SK-N-SH (cell line): Measurements from ENCODE around the gene ABCC4. TPM values are rescaled to one million over a fixed set of nuclear protein-coding genes. Genes with fewer than 3 reads are reported as not detected.

Experiments
- CTCF ChIA-PET: fragments of 300-600, 350-600 bp; formaldehyde crosslinking; extraction: SDS; loops from one replicate; lab custom pipeline; 2021; lab: Yijun Ruan, JAX
- POLR2A ChIA-PET: fragments of 350-600 bp; sonication (Branson Sonifier 250); formaldehyde crosslinking; extraction: SDS; loops from one replicate; lab custom pipeline; 2020; ENCODE audit warnings: antibody characterized with exemption, inconsistent platforms; lab: Yijun Ruan, JAX
- DNase-seq: peaks from one replicate; pipeline ENCODE4 v3.0.0; 2012
- H2AFZ ChIP-seq: fragments of 200-600 bp; sonication (generic); 2 replicates; pipeline ENCODE4 v1.8.1; 2016; ENCODE audit warnings: antibody characterized with exemption, mild to moderate bottlenecking, low read depth
- H3F3A ChIP-seq: fragments of 200-600 bp; sonication (generic); replicated peaks from 2 replicates; pipeline ENCODE3; 2016; ENCODE audit warnings: antibody characterized with exemption, mild to moderate bottlenecking; ENCODE audit not compliant: insufficient read depth
- H3K27ac ChIP-seq, 2 experiments: fragments of 200-500 bp in 1 of 2; fragments of 200-600 bp in 1 of 2; sonication (Bioruptor generic) in 1 of 2; sonication (generic), shearing (Covaris generic) in 1 of 2; 2 replicates each; pipeline versions ENCODE4 v1.5.1 to v1.6.1; 2014 to 2016; ENCODE audit warnings: low read depth in 2 of 2, inconsistent platforms in 1 of 2, low read length in 1 of 2, mild to moderate bottlenecking in 1 of 2, mixed read lengths in 1 of 2
- H3K27me3 ChIP-seq: fragments of 200-600 bp; sonication (generic), shearing (Covaris generic); 2 replicates; pipeline ENCODE4 v1.6.1; 2016; ENCODE audit warnings: mixed run types; ENCODE audit not compliant: insufficient read depth
- H3K36me3 ChIP-seq, 2 experiments: fragments of 200-500 bp in 1 of 2; fragments of 200-600 bp in 1 of 2; sonication (Bioruptor generic) in 1 of 2; sonication (generic) in 1 of 2; replicated peaks in 1 of 2; 2 replicates each; pipeline versions ENCODE3 to v1.5.1; 2014 to 2016; ENCODE audit warnings: low read length in 1 of 2, mild to moderate bottlenecking in 1 of 2; ENCODE audit not compliant: insufficient read depth in 2 of 2, control insufficient read depth in 1 of 2
- H3K4me1 ChIP-seq, 2 experiments: fragments of 200-500 bp in 1 of 2; fragments of 200-600 bp in 1 of 2; sonication (Bioruptor generic) in 1 of 2; sonication (generic), shearing (Covaris generic) in 1 of 2; 2 replicates each; pipeline versions ENCODE4 v1.5.1 to v1.6.1; 2014 to 2016; ENCODE audit warnings: low read depth in 1 of 2, low read length in 1 of 2, mixed run types in 1 of 2; ENCODE audit not compliant: insufficient read depth in 2 of 2, control insufficient read depth in 1 of 2
- H3K4me2 ChIP-seq: fragments of 200-600 bp; sonication (generic), shearing (Covaris generic); 2 replicates; pipeline ENCODE4 v1.6.1; 2017; ENCODE audit warnings: mixed run types
- H3K4me3 ChIP-seq, 2 experiments: fragments of 200-500 bp in 1 of 2; fragments of 200-600 bp in 1 of 2; sonication (Bioruptor generic) in 1 of 2; sonication (generic), shearing (Covaris generic) in 1 of 2; 2 replicates each; pipeline versions ENCODE4 v1.5.1 to v1.8.1; 2014 to 2016; ENCODE audit warnings: low read depth in 2 of 2, inconsistent platforms in 1 of 2, low read length in 1 of 2, mild to moderate bottlenecking in 1 of 2, mixed read lengths in 1 of 2, moderate library complexity in 1 of 2
- H3K79me2 ChIP-seq: fragments of 200-600 bp; sonication (generic); 2 replicates; pipeline ENCODE4 v1.8.1; 2017; ENCODE audit warnings: mild to moderate bottlenecking; ENCODE audit not compliant: insufficient read depth
- H3K9ac ChIP-seq: fragments of 200-600 bp; sonication (generic); 2 replicates; pipeline ENCODE4 v1.6.1; 2017; ENCODE audit warnings: mixed run types
- H3K9me2 ChIP-seq: fragments of 200-600 bp; sonication (generic); 2 replicates; pipeline ENCODE4 v1.6.1; 2017; ENCODE audit warnings: mixed run types
- H3K9me3 ChIP-seq: fragments of 200-600 bp; sonication (generic); 2 replicates; pipeline ENCODE4 v1.6.1; 2017; ENCODE audit warnings: mixed run types, mild to moderate bottlenecking, moderate library complexity
- H4K20me1 ChIP-seq: fragments of 200-600 bp; sonication (generic); 2 replicates; pipeline ENCODE4 v1.6.1; 2017; ENCODE audit warnings: mild to moderate bottlenecking, mixed run types; ENCODE audit not compliant: insufficient read depth
- CHD2 ChIP-seq: fragments of 150-350 bp; IDR thresholded peaks from 2 replicates; pipeline ENCODE4 v1.6.1; 2018; ENCODE audit warnings: low read length; ENCODE audit not compliant: partially characterized antibody
- CTCF ChIP-seq: fragments of 200-600 bp; sonication (generic); IDR thresholded peaks from 2 replicates; pipeline ENCODE4 v1.6.1; 2017; ENCODE audit warnings: antibody characterized with exemption, mild to moderate bottlenecking, moderate library complexity
- ELF1 ChIP-seq: IDR thresholded peaks from 2 replicates; pipeline ENCODE4 v1.4.0; 2012
- EZH2phosphoT487 ChIP-seq: fragments of 200-600 bp; sonication (generic); IDR thresholded peaks from 2 replicates; pipeline ENCODE4 v1.6.1; 2017; ENCODE audit warnings: low read depth, mixed run types, mild to moderate bottlenecking, antibody characterized with exemption, moderate library complexity, borderline replicate concordance
- FOSL2 ChIP-seq: IDR thresholded peaks from 2 replicates; pipeline ENCODE4 v1.4.0; 2012; ENCODE audit warnings: low read depth, mild to moderate bottlenecking, moderate library complexity, borderline replicate concordance
- FOXM1 ChIP-seq: IDR thresholded peaks from 2 replicates; pipeline ENCODE4 v1.4.0; 2012; ENCODE audit warnings: low read depth, mild to moderate bottlenecking
- JUND ChIP-seq: IDR thresholded peaks from 2 replicates; pipeline ENCODE4 v1.4.0; 2012
- MEF2A ChIP-seq: IDR thresholded peaks from 2 replicates; pipeline ENCODE4 v1.4.0; 2012; ENCODE audit warnings: low read depth, borderline replicate concordance
- NRF1 ChIP-seq: IDR thresholded peaks from 2 replicates; pipeline ENCODE4 v1.6.1; 2012; ENCODE audit warnings: low read depth, mild to moderate bottlenecking, low read length
- POLR2AphosphoS5 ChIP-seq: IDR thresholded peaks from 2 replicates; pipeline ENCODE4 v1.6.1; 2012; ENCODE audit warnings: low read depth, low read length
- REST ChIP-seq: IDR thresholded peaks from 2 replicates; pipeline ENCODE4 v1.6.1; 2012; ENCODE audit warnings: mild to moderate bottlenecking, low read depth, low read length, moderate library complexity
- RFX5 ChIP-seq: IDR thresholded peaks from 2 replicates; pipeline ENCODE4 v1.6.1; 2012; ENCODE audit warnings: mild to moderate bottlenecking, improper control_type of control experiment, low read length
- SIN3A ChIP-seq: IDR thresholded peaks from 2 replicates; pipeline ENCODE4 v1.6.1; 2012; ENCODE audit warnings: low read depth, mild to moderate bottlenecking, low read length, moderate library complexity, borderline replicate concordance
- TAF1 ChIP-seq: IDR thresholded peaks from 2 replicates; pipeline ENCODE4 v1.6.1; 2012; ENCODE audit warnings: low read depth, mild to moderate bottlenecking, low read length, moderate library complexity, borderline replicate concordance
- TCF12 ChIP-seq: IDR thresholded peaks from 2 replicates; pipeline ENCODE4 v1.4.0; 2012
- YY1 ChIP-seq: IDR thresholded peaks from 2 replicates; pipeline ENCODE4 v1.4.0; 2012; ENCODE audit warnings: low read depth, mild to moderate bottlenecking
- WGBS: methylation state at CpG from one replicate; pipeline ENCODE4 v1.1.6; 2017; ENCODE audit warnings: low lambda C conversion rate; 5-methylcytosine and 5-hydroxymethylcytosine counted together
- polyA plus RNA-seq, 3 experiments: library from polyadenylated mRNA; depleted of rRNA; stranded (reverse); fragments of >200 nt; gene quantifications; 2 replicates each; pipeline ENCODE4 v1.2.3, GENCODE V29; 2012
- TF ChIP-seq, protein P1 (sequence below): IDR thresholded peaks from 2 replicates; pipeline ENCODE4 v1.4.0; 2012; ENCODE audit warnings: low read depth, borderline replicate concordance
- TF ChIP-seq, protein P2 (sequence below): IDR thresholded peaks from 2 replicates; pipeline ENCODE4; 2012

The ABCC4 gene
- polyA plus RNA-seq, 1 of the 3 experiments (the other 2 are of a cell fraction), result 7.8 TPM

GRCh38 chr13:95117092-95117491 lies 184.2 kb downstream of the ABCC4 start:
- H3K4me3 ChIP-seq, result no peak overlapping the region
- peaks cover 0 to 6% of the 10 kb centered on the region in 2 experiments; a peak in 2 of 4 replicates for H3K4me1 ChIP-seq
- H2AFZ ChIP-seq, result no peak overlapping the region
- H3K9ac ChIP-seq, result no peak overlapping the region
- TF ChIP-seq CHD2 (no peak), TAF1 (no peak), NRF1 (no peak), TCF12 (no peak), EZH2phosphoT487 (no peak), JUND (no peak)
- H3K9me3 ChIP-seq, result no peaks in the 10 kb centered on the region
- no peaks in the 10 kb centered on the region for H3K79me2 ChIP-seq
- DNase-seq, result no peak
- no peak overlapping the region for H3K27ac ChIP-seq
- WGBS, result 75% methylated on average over 6 of the region's 6 CpGs
- peaks cover 6% of the 10 kb centered on the region for H3F3A ChIP-seq
- H4K20me1 ChIP-seq, result no peaks in the 10 kb centered on the region
- H3K27me3 ChIP-seq, result no peaks in the 10 kb centered on the region
- H3K9me2 ChIP-seq, result no peaks in the 10 kb centered on the region
- H3K36me3 ChIP-seq, result peaks cover 0 to 4% of the 10 kb centered on the region in 2 experiments
- POLR2A ChIA-PET, result no interaction called here
- H3K4me2 ChIP-seq, result no peak overlapping the region
- CTCF ChIA-PET, result interaction anchor here (1.4 kb wide), 1 partner anchor 287 kb away, joined by 3 read pairs; no protein-coding TSS in a partner anchor

DNA sequence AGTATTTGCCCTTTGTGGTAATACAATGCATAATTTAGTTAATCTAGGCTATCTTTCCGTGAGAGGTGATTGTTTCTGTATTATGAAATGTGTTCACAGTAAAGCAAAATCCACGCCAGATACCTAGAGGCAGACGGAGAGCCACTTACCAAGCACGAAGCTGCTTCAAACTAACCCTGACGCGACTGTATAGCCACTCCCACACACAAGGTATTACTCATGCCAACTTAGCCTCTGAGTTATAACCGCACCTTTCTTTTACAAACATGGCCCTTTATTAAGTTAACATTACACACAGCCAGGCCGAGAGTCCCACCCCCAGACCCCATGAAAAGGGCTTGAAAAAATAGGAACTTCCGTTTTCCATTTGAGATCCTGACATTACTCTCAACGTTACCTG lies 185.7 kb downstream of the ABCC4 start:
- ChIA-PET CTCF (no interaction called here), POLR2A (no interaction called here)
- Histone ChIP-seq H3K4me3 (no peak overlapping the region), H3F3A (peaks cover 9% of the 10 kb centered on the region), H3K9ac (no peak overlapping the region), H3K4me2 (no peak overlapping the region), H3K79me2 (no peaks in the 10 kb centered on the region), H3K4me1 (peaks cover 3 to 6% of the 10 kb centered on the region in 2 experiments; a peak in 3 of 4 replicates), H4K20me1 (no peaks in the 10 kb centered on the region), H3K36me3 (peaks cover 0 to 4% of the 10 kb centered on the region in 2 experiments), H2AFZ (no peak overlapping the region), H3K9me3 (no peaks in the 10 kb centered on the region), H3K27ac (no peak overlapping the region), H3K9me2 (no peaks in the 10 kb centered on the region), H3K27me3 (no peaks in the 10 kb centered on the region)
- DNase-seq, result no peak
- TF ChIP-seq REST, result no peak
- no peak for TF ChIP-seq RFX5
- no peak for TF ChIP-seq FOSL2
- no peak for TF ChIP-seq SIN3A
- TF ChIP-seq ELF1, result no peak
- TF ChIP-seq, protein P1, sequence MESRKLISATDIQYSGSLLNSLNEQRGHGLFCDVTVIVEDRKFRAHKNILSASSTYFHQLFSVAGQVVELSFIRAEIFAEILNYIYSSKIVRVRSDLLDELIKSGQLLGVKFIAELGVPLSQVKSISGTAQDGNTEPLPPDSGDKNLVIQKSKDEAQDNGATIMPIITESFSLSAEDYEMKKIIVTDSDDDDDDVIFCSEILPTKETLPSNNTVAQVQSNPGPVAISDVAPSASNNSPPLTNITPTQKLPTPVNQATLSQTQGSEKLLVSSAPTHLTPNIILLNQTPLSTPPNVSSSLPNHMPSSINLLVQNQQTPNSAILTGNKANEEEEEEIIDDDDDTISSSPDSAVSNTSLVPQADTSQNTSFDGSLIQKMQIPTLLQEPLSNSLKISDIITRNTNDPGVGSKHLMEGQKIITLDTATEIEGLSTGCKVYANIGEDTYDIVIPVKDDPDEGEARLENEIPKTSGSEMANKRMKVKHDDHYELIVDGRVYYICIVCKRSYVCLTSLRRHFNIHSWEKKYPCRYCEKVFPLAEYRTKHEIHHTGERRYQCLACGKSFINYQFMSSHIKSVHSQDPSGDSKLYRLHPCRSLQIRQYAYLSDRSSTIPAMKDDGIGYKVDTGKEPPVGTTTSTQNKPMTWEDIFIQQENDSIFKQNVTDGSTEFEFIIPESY, result no peak
- TF ChIP-seq FOXM1, result no peak
- TF ChIP-seq, protein P2, sequence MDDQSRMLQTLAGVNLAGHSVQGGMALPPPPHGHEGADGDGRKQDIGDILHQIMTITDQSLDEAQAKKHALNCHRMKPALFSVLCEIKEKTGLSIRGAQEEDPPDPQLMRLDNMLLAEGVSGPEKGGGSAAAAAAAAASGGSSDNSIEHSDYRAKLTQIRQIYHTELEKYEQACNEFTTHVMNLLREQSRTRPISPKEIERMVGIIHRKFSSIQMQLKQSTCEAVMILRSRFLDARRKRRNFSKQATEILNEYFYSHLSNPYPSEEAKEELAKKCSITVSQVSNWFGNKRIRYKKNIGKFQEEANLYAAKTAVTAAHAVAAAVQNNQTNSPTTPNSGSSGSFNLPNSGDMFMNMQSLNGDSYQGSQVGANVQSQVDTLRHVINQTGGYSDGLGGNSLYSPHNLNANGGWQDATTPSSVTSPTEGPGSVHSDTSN, result no peak
- no peak for TF ChIP-seq POLR2AphosphoS5
- no peak for TF ChIP-seq MEF2A
- no peak for TF ChIP-seq YY1
- TF ChIP-seq CTCF, result no peak
- 79% methylated on average over 10 of the region's 10 CpGs for WGBS
